Measurements from ENCODE around the gene PARG. TPM values are rescaled to one million over a fixed set of nuclear protein-coding genes. Genes with fewer than 3 reads are reported as not detected.

PARG gene
- total RNA-seq, 1 donor from 2014 or later = 67.2 TPM

GRCh38 chr10:49769692-49770091 lies 172.1 kb downstream of the PARG start:
- no peak overlapping the region for H3K4me2 ChIP-seq
- Mint-ChIP-seq H3K4me3 (no peak overlapping the region), H3K27me3 (ENCODE audit: insufficient read depth, low read depth) (peaks cover 2% of the 10 kb centered on the region), H3K27ac (no peak overlapping the region), H3K36me3 (no peaks in the 10 kb centered on the region), H3K9me3 (peaks cover 2% of the 10 kb centered on the region), H3K4me1 (peaks cover 3% of the 10 kb centered on the region)
- H3K79me2 ChIP-seq (ENCODE audit: low read depth) = no peaks in the 10 kb centered on the region
- peaks cover 21% of the 10 kb centered on the region for H3K27me3 ChIP-seq
- no peaks in the 10 kb centered on the region for H3K9me3 ChIP-seq (ENCODE audit: low read depth)
- H3K36me3 ChIP-seq = no peaks in the 10 kb centered on the region
- no peak for DNase-seq (ENCODE audit: low spot score)
- no peak for TF ChIP-seq EZH2 (IDR thresholded peaks at IDR 0.05)
- no peak for TF ChIP-seq CTCF (IDR thresholded peaks at IDR 0.05)
- TF ChIP-seq EZH2phosphoT487 (IDR thresholded peaks at IDR 0.05) = no peak
- no peak overlapping the region for H3K9ac ChIP-seq
- no peak overlapping the region for H3K27ac ChIP-seq
- H4K20me1 ChIP-seq (ENCODE audit: low read depth) = no peaks in the 10 kb centered on the region
- H3F3A ChIP-seq (ENCODE audit: low read depth) = no peaks in the 10 kb centered on the region
- no peak overlapping the region for H3K4me3 ChIP-seq
- H2AFZ ChIP-seq (replicated peaks) = no peak overlapping the region
- no peaks in the 10 kb centered on the region for H3K4me1 ChIP-seq

- H3K4me1 ChIP-seq = no peaks in the 10 kb centered on the region
- peaks cover 2% of the 10 kb centered on the region for H3K9me3 Mint-ChIP-seq
- H3K9ac ChIP-seq = no peak overlapping the region
- peak overlapping the region; percentile 38 for H3K4me3 Mint-ChIP-seq
- no peak overlapping the region for H3K27ac Mint-ChIP-seq
- no peaks in the 10 kb centered on the region for H3K36me3 Mint-ChIP-seq
- no peak overlapping the region for H2AFZ ChIP-seq (replicated peaks)
- H3K79me2 ChIP-seq (ENCODE audit: low read depth) = no peaks in the 10 kb centered on the region
- H4K20me1 ChIP-seq (ENCODE audit: low read depth) = peaks cover 3% of the 10 kb centered on the region
- peaks cover 2% of the 10 kb centered on the region for H3K27me3 Mint-ChIP-seq (ENCODE audit: insufficient read depth, low read depth)
- H3K4me1 Mint-ChIP-seq = peaks cover 3% of the 10 kb centered on the region
- DNase-seq (ENCODE audit: low spot score) = no peak
- H3K9me3 ChIP-seq (ENCODE audit: low read depth) = no peaks in the 10 kb centered on the region
- H3K4me2 ChIP-seq = no peak overlapping the region
- H3K27me3 ChIP-seq = peaks cover 24% of the 10 kb centered on the region
- TF ChIP-seq CTCF (IDR thresholded peaks at IDR 0.05) (no peak), EZH2 (IDR thresholded peaks at IDR 0.05) (no peak), EZH2phosphoT487 (IDR thresholded peaks at IDR 0.05) (no peak)
- H3K27ac ChIP-seq = no peak overlapping the region
- no peaks in the 10 kb centered on the region for H3K36me3 ChIP-seq
- H3K4me3 ChIP-seq = no peak overlapping the region
- H3F3A ChIP-seq (ENCODE audit: low read depth) = peaks cover 6% of the 10 kb centered on the region
Observed at GRCh38 chr10:49768731-49769130, 173.1 kb downstream of the PARG start.

GRCh38 chr10:49768329-49768728 lies 173.5 kb downstream of the PARG start:
- no peak overlapping the region for H3K4me2 ChIP-seq
- no peak overlapping the region for H3K27ac Mint-ChIP-seq
- no peaks in the 10 kb centered on the region for H3K36me3 Mint-ChIP-seq
- no peak overlapping the region for H3K27ac ChIP-seq
- H3F3A ChIP-seq (ENCODE audit: low read depth) = peaks cover 10% of the 10 kb centered on the region
- H3K4me1 Mint-ChIP-seq = peaks cover 3% of the 10 kb centered on the region
- peaks cover 28% of the 10 kb centered on the region for H3K27me3 ChIP-seq
- no peak overlapping the region for H3K4me3 ChIP-seq
- H3K9me3 ChIP-seq (ENCODE audit: low read depth) = no peaks in the 10 kb centered on the region
- DNase-seq (ENCODE audit: low spot score) = no peak
- peaks cover 2% of the 10 kb centered on the region for H3K9me3 Mint-ChIP-seq
- no peaks in the 10 kb centered on the region for H3K4me1 ChIP-seq
- no peaks in the 10 kb centered on the region for H3K36me3 ChIP-seq
- H3K27me3 Mint-ChIP-seq (ENCODE audit: insufficient read depth, low read depth) = peaks cover 4% of the 10 kb centered on the region
- H2AFZ ChIP-seq (replicated peaks) = no peak overlapping the region
- no peak overlapping the region for H3K4me3 Mint-ChIP-seq
- peaks cover 7% of the 10 kb centered on the region for H4K20me1 ChIP-seq (ENCODE audit: low read depth)
- no peaks in the 10 kb centered on the region for H3K79me2 ChIP-seq (ENCODE audit: low read depth)
- TF ChIP-seq EZH2phosphoT487 (IDR thresholded peaks at IDR 0.05) (no peak), EZH2 (IDR thresholded peaks at IDR 0.05) (no peak), CTCF (IDR thresholded peaks at IDR 0.05) (no peak)
- no peak overlapping the region for H3K9ac ChIP-seq

Small RNA genes lying within 50 kb of the gene (small RNA-seq; reads per million reads assigned to genes)
- not detected for gene RNA5SP317
- 0.25 reads per million, percentile 14 among the genes with 10 or more reads in this experiment for gene SNORA74C-2

Other genes starting within 250 kb of the PARG start
- 0.34 and 0.56 TPM in 2 replicates for gene OGDHL, start 179.7 kb downstream of the PARG start, total RNA-seq (ENCODE audit: low replicate concordance)
- 17.3 and 19.5 TPM in 2 replicates for gene TIMM23B, start within 50 bp of the PARG start, total RNA-seq (ENCODE audit: low replicate concordance)
- gene AGAP6, start 46.4 kb upstream of the PARG start, total RNA-seq (ENCODE audit: low replicate concordance) = 12.3 TPM in 2 replicates
- 17.7 and 17.9 TPM in 2 replicates for gene WASHC2A, start 125.9 kb upstream of the PARG start, total RNA-seq (ENCODE audit: low replicate concordance)

Data from neural progenitor cell (in vitro differentiated cells).